ENCODE results near the gene DENND4A.

DNA sequence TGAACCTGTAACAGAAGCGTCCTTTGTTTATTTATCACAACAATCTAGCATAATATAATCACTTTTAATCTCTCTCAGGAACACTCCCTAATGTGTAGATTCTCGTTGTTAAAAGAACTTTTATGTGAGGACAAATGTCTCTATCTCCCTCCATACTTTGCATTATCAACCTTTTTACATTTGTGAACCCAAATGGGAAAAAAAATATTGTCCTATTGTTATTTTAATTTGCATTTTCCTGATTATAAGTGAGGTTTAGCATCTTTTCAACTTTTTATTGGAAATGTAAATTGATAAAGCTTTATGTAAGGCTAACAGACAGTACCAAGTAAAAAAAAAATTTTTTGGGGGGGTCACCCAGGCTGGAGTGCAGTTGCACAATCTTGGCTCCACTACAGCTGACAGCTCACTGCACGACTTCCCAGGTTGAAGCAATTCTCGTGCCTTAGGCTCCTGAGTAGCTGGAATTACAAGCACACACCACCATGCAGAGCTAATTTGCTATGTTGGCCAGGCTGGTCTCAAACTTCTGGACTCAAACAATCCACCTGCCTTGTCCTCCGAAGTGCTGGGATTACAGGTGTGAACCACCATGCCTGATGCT lies 33.0 kb upstream of the DENND4A start:
- TF ChIP-seq, protein P1, sequence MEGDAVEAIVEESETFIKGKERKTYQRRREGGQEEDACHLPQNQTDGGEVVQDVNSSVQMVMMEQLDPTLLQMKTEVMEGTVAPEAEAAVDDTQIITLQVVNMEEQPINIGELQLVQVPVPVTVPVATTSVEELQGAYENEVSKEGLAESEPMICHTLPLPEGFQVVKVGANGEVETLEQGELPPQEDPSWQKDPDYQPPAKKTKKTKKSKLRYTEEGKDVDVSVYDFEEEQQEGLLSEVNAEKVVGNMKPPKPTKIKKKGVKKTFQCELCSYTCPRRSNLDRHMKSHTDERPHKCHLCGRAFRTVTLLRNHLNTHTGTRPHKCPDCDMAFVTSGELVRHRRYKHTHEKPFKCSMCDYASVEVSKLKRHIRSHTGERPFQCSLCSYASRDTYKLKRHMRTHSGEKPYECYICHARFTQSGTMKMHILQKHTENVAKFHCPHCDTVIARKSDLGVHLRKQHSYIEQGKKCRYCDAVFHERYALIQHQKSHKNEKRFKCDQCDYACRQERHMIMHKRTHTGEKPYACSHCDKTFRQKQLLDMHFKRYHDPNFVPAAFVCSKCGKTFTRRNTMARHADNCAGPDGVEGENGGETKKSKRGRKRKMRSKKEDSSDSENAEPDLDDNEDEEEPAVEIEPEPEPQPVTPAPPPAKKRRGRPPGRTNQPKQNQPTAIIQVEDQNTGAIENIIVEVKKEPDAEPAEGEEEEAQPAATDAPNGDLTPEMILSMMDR (IDR thresholded peaks at IDR 0.05; ENCODE audit: borderline replicate concordance, extremely low read depth, low read length, poor library complexity, severe bottlenecking): no peak
- no peak for TF ChIP-seq EZH2 (IDR thresholded peaks at IDR 0.05; ENCODE audit: borderline replicate concordance, low read depth, low read length, severe bottlenecking)
